Aorta (tissue), 5 donors: ENCODE results near the gene ANKRD40. TPM values are rescaled to one million over a fixed set of nuclear protein-coding genes. Genes with fewer than 3 reads are reported as not detected.

Source experiments
- ATAC-seq: fragments of 200-7000 bp; cut with Tn5 transposase; one replicate; pipeline ENCODE4 v1.9.1; 2022; ENCODE audit warnings: moderate library complexity; ENCODE audit not compliant: low FRiP score
- DNase-seq, 2 donors: peaks; one replicate each; pipeline ENCODE4 v3.0.0-alpha.2; 2020
- H3K27ac ChIP-seq, 2 donors: one replicate each; pipeline ENCODE4 v1.5.1; 2013; ENCODE audit warnings: low read length in 2 of 2, mild to moderate bottlenecking in 2 of 2, moderate library complexity in 2 of 2, control low read depth in 1 of 2, inconsistent platforms in 1 of 2, low read depth in 1 of 2
- H3K27me3 ChIP-seq, 2 donors: one replicate each; pipeline ENCODE4 v1.6.1; 2013; ENCODE audit warnings: control low read depth in 1 of 2, low read length in 1 of 2, mild to moderate bottlenecking in 1 of 2, moderate library complexity in 1 of 2; ENCODE audit not compliant: insufficient read depth in 2 of 2, control insufficient read depth in 1 of 2
- H3K36me3 ChIP-seq, 2 donors: one replicate each; pipeline ENCODE4 v1.6.1; 2013; ENCODE audit warnings: control low read depth in 1 of 2, low read length in 1 of 2, mild to moderate bottlenecking in 1 of 2; ENCODE audit not compliant: insufficient read depth in 2 of 2, control insufficient read depth in 1 of 2
- H3K4me1 ChIP-seq, 2 donors: one replicate each; pipeline ENCODE4 v1.6.1; 2013; ENCODE audit warnings: low read length in 2 of 2, control low read depth in 1 of 2, mild to moderate bottlenecking in 1 of 2, moderate library complexity in 1 of 2; ENCODE audit not compliant: insufficient read depth in 2 of 2, control insufficient read depth in 1 of 2
- H3K4me3 ChIP-seq, 2 donors: one replicate each; pipeline ENCODE4 v1.5.1; 2013; ENCODE audit warnings: low read length in 2 of 2, control low read depth in 1 of 2, mild to moderate bottlenecking in 1 of 2
- H3K9me3 ChIP-seq: one replicate; pipeline ENCODE4 v1.6.1; 2013; ENCODE audit warnings: mild to moderate bottlenecking, low read length; ENCODE audit not compliant: control insufficient read depth
- WGBS, 2 donors: extraction: QIAGEN DNeasy Blood & Tissue Kit; methylation state at CpG; one replicate each; pipeline ENCODE4 v1.1.7; 2013; 5-methylcytosine and 5-hydroxymethylcytosine counted together
- intact Hi-C, 2 donors: fragments of 100-400 bp; cut with DNase I; formaldehyde crosslinking; loops; one replicate each; pipeline versions ENCODE4 v1.14.2 to v1.15.0; 2022
- polyA plus RNA-seq, 2 donors: library from polyadenylated mRNA; stranded (reverse); fragments of 200-250 nt; gene quantifications; one replicate each; pipeline ENCODE4 v1.2.3, GENCODE V29; 2013
- total RNA-seq, 2 donors: library from RNA; stranded (reverse); fragmentation: NEBNext Ultra II Directional; extraction: Animal tissue kit (Norgen Biotek cat#: 25700); gene quantifications; one replicate each; pipeline ENCODE4 v1.2.1, GENCODE V29; 2021
- donor health status: healthy with polysubstance abuse.
- donor health status: Bipolar disorder and iron deficiency.
- donor health status: DM: no; HTN: no; CAD: no.
- donor health status: DM: no; HTN: no; CAD: no.
- donor health status: DM: yes; HTN: yes; CAD: no.

Gene ANKRD40
- total and polyA plus RNA-seq, 4 donors, result 19.1 to 55.5 (median 36.9) TPM

DNA sequence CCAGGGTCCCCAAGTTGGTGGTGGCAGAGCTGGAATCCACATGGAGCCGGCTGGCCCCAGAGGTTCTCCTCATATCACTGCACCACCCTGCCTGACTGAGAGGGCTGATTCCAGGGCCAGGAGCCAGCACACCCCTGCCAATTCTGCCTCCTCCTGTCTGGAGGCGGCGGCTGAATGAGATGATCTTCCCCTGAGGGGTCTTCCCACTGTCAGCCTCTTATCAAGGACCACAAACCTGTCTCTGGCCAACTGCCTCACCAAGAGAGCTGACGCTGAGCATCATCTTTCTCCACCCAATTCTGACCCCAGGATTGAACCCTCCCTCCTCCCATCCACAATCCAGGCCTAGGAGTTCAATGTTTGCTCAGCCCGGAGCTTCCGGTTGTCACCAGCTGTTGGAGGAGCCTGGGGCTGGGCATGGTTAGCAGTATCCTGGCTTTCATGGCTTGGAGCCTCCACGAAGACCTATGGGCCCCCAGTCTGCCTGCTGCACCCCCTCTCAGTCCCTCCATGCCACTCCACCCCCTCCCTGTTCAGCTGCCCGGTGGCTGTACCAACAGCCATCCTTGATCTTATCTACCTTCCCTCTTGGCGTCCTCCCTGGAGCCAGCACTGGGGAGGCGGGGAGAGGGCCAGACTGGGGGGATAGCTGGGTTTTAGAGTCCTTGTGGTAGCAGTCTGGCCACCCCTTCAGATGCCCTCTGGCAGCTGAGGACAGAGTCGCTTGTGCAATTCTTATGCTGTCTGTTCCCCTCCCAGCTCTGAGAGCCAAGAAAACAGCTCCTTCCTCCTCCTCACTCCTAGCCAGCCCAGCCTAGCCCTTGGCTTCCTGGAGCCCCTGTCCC is 47.5 kb downstream of the ANKRD40 start:
- peak overlapping the region in 1 of 2 donors; percentile 26 for H3K27ac ChIP-seq
- intact Hi-C loops, result loop anchor here in 1 of 2 donors (2.0 kb wide), 1 partner anchor 17 kb away; no protein-coding TSS in a partner anchor
- H3K9me3 ChIP-seq, result no peaks in the 10 kb centered on the region
- no peaks in the 10 kb centered on the region for H3K36me3 ChIP-seq
- DNase-seq, result peak in 1 of 2 donors; percentile 76
- whole genome bisulfite sequencing, 2 donors, result 20 to 25% methylated on average over 11 of the region's 11 CpGs
- H3K4me1 ChIP-seq, result no peaks in the 10 kb centered on the region
- no peak overlapping the region for H3K4me3 ChIP-seq
- peak; percentile 60 for ATAC-seq
- no peaks in the 10 kb centered on the region for H3K27me3 ChIP-seq

DNA sequence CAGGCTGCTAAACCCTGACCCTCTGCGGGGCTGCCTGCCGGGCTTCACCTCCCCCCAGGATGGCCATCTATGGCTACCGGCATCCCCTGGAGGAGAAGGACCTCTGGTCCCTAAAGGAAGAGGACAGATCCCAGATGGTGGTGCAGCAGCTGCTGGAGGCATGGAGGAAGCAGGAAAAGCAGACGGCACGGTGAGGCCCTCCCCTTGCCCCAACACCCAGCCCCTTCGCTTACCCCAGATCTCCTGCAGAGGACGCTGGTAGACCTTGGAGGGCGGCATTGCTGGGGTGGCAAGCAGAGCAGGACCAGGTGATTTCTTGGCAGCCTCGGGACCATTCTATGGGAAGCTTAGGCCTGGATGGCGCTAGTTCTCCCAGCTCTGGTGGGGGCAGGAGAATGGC is 48.5 kb downstream of the ANKRD40 start:
- no peaks in the 10 kb centered on the region for H3K4me1 ChIP-seq
- H3K36me3 ChIP-seq, result no peaks in the 10 kb centered on the region
- H3K4me3 ChIP-seq, result no peak overlapping the region
- ATAC-seq (no peak), DNase-seq (peak in 1 of 2 donors; percentile 22)
- no peaks in the 10 kb centered on the region for H3K9me3 ChIP-seq
- no peaks in the 10 kb centered on the region for H3K27me3 ChIP-seq
- H3K27ac ChIP-seq, result no peak overlapping the region
- intact Hi-C loops, result no loop called here
- WGBS, 2 donors, result 86 to 89% methylated on average over 10 of the region's 10 CpGs

DNA sequence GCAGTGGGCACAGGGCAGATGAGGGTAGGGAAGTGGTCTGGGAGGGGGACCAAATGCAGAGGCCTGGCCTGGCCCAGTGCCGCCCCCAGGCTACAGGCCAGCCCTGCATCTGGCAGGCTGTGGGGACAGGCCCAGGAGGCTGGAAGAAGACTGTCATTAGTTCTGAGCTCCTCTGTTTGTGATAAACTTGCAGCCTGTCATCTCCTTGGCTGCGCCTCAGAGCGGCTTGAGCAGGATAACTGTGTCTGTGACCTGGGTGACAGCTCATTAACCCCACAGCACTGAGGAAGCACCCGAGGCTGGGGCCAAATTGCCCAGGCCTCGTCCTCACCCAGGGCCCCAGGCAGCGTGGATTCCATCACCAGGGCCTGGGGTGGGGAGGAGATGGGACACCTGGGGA is 49.1 kb downstream of the ANKRD40 start:
- Histone ChIP-seq H3K27me3 (no peaks in the 10 kb centered on the region), H3K9me3 (no peaks in the 10 kb centered on the region), H3K27ac (no peak overlapping the region), H3K4me1 (no peaks in the 10 kb centered on the region), H3K4me3 (no peak overlapping the region), H3K36me3 (no peaks in the 10 kb centered on the region)
- 63 to 65% methylated on average over 6 of the region's 6 CpGs for WGBS, 2 donors
- DNase-seq, result peak in 1 of 2 donors; percentile 62
- intact Hi-C loops, result no loop called here
- ATAC-seq, result no peak

DNA sequence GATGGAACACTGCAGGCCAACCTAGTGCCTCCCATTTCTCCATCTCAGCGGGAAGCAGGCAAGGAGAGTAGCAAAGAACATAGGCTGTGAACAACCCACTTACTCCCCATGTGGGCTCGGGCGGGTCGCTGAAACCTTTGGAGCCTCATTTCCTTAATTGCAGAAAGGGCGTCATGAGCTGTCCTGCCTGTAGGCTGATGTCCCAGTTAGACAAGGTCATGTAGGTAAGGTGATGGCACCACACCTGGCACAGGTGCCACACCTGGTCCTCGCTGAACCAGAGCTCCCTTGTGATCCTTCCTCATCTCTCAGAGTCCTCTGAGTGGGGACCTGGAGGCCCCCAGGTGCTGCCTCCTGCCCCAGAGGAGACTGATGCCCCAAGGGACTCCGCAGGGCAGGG is 50.1 kb downstream of the ANKRD40 start:
- ATAC-seq, result no peak
- DNase-seq, result peak in 1 of 2 donors; percentile 41
- WGBS, 2 donors, result 95 to 97% methylated on average over 7 of the region's 7 CpGs
- Histone ChIP-seq H3K27me3 (no peaks in the 10 kb centered on the region), H3K4me1 (no peaks in the 10 kb centered on the region), H3K9me3 (no peaks in the 10 kb centered on the region), H3K27ac (no peak overlapping the region), H3K36me3 (no peaks in the 10 kb centered on the region), H3K4me3 (no peak overlapping the region)
- intact Hi-C loops, result no loop called here

GRCh38 chr17:50657054-50657453 is 50.7 kb downstream of the ANKRD40 start:
- ATAC-seq, result no peak
- intact Hi-C loops, result no loop called here
- peak in 1 of 2 donors; percentile 9 for DNase-seq

GRCh38 chr17:50656509-50656908 is 51.2 kb downstream of the ANKRD40 start:
- ATAC-seq, result no peak
- Histone ChIP-seq H3K36me3 (no peaks in the 10 kb centered on the region), H3K4me1 (no peaks in the 10 kb centered on the region), H3K27me3 (no peaks in the 10 kb centered on the region), H3K9me3 (no peaks in the 10 kb centered on the region), H3K4me3 (no peak overlapping the region), H3K27ac (no peak overlapping the region)
- intact Hi-C loops, result no loop called here
- 96 to 98% methylated on average over 5 of the region's 5 CpGs for WGBS, 2 donors
- peak in 1 of 2 donors; percentile 66 for DNase-seq

More at GRCh38 chr17:50657054-50657453, 50.7 kb downstream of the ANKRD40 start:
- no peaks in the 10 kb centered on the region for H3K27me3 ChIP-seq
- 97 to 99% methylated on average over 7 of the region's 7 CpGs for WGBS, 2 donors
- H3K36me3 ChIP-seq, result no peaks in the 10 kb centered on the region
- H3K4me3 ChIP-seq, result no peak overlapping the region
- H3K27ac ChIP-seq, result no peak overlapping the region
- no peaks in the 10 kb centered on the region for H3K9me3 ChIP-seq
- no peaks in the 10 kb centered on the region for H3K4me1 ChIP-seq

- Histone ChIP-seq H3K4me1 (no peaks in the 10 kb centered on the region), H3K27ac (no peak overlapping the region), H3K9me3 (no peaks in the 10 kb centered on the region), H3K36me3 (no peaks in the 10 kb centered on the region), H3K4me3 (no peak overlapping the region), H3K27me3 (no peaks in the 10 kb centered on the region)
- no peak for DNase-seq
- WGBS, 2 donors, result 38 to 44% methylated on average over 3 of the region's 3 CpGs
- intact Hi-C loops, result no loop called here
- ATAC-seq, result no peak
These were observed 54.0 kb downstream of the ANKRD40 start for GRCh38 chr17:50653738-50654137.

DNA sequence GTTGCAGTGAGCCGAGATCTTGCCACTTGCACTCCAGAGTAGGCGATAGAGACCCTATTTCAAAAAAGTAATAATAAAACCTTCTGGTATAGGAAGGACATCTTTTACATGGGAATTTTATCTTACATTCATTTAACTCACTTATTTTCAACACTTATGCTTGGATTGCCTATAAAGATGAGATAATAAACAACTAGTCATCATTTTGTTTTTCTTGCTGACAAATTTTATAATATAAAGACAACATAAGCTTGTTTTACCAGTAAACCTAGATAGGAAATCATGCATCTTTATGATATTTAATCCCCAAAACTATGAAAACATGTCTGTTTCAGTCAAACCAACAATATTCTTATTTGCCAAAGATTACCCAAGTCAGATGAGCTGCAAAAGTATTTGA is 56.1 kb downstream of the ANKRD40 start:
- intact Hi-C loops, result no loop called here
- Histone ChIP-seq H3K9me3 (no peaks in the 10 kb centered on the region), H3K4me3 (no peak overlapping the region), H3K27me3 (no peaks in the 10 kb centered on the region), H3K4me1 (no peaks in the 10 kb centered on the region), H3K36me3 (no peaks in the 10 kb centered on the region), H3K27ac (no peak overlapping the region)
- 95 to 100% methylated on average over 2 of the region's 2 CpGs for WGBS, 2 donors
- DNase-seq (no peak), ATAC-seq (no peak)
